Measurements from ENCODE around the gene LY86. TPM values are rescaled to one million over a fixed set of nuclear protein-coding genes. Genes with fewer than 3 reads are reported as not detected.

The LY86 gene
- total RNA-seq, 2 donors from 2014 or later, result 0.91 to 1.3 TPM

DNA sequence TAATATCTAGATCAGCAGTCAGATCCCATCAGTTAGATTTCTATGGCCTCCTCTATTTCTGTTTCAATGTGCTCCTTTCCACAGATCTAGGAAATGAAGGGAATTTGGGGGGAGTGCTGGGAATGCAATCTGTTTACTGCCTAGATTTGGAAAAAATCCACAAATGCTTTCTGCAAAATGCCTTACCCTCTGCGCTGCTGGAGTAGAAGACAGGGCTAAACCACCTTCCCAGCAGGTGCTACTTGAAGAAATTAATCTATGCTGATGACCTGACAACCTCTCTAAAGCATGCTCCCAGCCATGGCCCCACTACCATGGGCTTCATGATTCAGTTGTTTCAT, 46.2 kb downstream of the LY86 start:
- Histone ChIP-seq H3K27me3 (no peaks in the 10 kb centered on the region), H3K9me3 (no peaks in the 10 kb centered on the region), H3K36me3 (no peaks in the 10 kb centered on the region), H3K9ac (ENCODE audit: low read depth in 2 of 2, low read length in 2 of 2) (no peak overlapping the region), H3K4me3 (no peak overlapping the region), H3K4me1 (no peaks in the 10 kb centered on the region), H3K27ac (no peak overlapping the region)
- intact Hi-C loops (cut with DNase I), result no loop called here
- TF ChIP-seq, protein P1, sequence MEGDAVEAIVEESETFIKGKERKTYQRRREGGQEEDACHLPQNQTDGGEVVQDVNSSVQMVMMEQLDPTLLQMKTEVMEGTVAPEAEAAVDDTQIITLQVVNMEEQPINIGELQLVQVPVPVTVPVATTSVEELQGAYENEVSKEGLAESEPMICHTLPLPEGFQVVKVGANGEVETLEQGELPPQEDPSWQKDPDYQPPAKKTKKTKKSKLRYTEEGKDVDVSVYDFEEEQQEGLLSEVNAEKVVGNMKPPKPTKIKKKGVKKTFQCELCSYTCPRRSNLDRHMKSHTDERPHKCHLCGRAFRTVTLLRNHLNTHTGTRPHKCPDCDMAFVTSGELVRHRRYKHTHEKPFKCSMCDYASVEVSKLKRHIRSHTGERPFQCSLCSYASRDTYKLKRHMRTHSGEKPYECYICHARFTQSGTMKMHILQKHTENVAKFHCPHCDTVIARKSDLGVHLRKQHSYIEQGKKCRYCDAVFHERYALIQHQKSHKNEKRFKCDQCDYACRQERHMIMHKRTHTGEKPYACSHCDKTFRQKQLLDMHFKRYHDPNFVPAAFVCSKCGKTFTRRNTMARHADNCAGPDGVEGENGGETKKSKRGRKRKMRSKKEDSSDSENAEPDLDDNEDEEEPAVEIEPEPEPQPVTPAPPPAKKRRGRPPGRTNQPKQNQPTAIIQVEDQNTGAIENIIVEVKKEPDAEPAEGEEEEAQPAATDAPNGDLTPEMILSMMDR (IDR thresholded peaks at IDR 0.05), result no peak
- no peak for DNase-seq

GRCh38 chr6:6635291-6635690, 46.8 kb downstream of the LY86 start:
- Histone ChIP-seq H3K4me3 (no peak overlapping the region), H3K27ac (no peak overlapping the region), H3K27me3 (no peaks in the 10 kb centered on the region), H3K36me3 (no peaks in the 10 kb centered on the region), H3K9me3 (no peaks in the 10 kb centered on the region), H3K9ac (ENCODE audit: low read depth in 2 of 2, low read length in 2 of 2) (no peak overlapping the region), H3K4me1 (no peaks in the 10 kb centered on the region)
- DNase-seq, result no peak
- TF ChIP-seq, protein P1 (IDR thresholded peaks at IDR 0.05), result no peak
- intact Hi-C loops (cut with DNase I), result no loop called here

- DNase-seq, result no peak
- H3K9ac ChIP-seq (ENCODE audit: low read depth in 2 of 2, low read length in 2 of 2), result no peak overlapping the region
- H3K9me3 ChIP-seq, result no peaks in the 10 kb centered on the region
- intact Hi-C loops (cut with DNase I), result no loop called here
- no peak overlapping the region for H3K4me3 ChIP-seq
- TF ChIP-seq, protein P1 (IDR thresholded peaks at IDR 0.05), result no peak
- H3K4me1 ChIP-seq, result no peaks in the 10 kb centered on the region
- H3K36me3 ChIP-seq, result no peaks in the 10 kb centered on the region
- H3K27ac ChIP-seq, result no peak overlapping the region
- H3K27me3 ChIP-seq, result no peaks in the 10 kb centered on the region
Observed at GRCh38 chr6:6635869-6636268, 47.3 kb downstream of the LY86 start.

DNA sequence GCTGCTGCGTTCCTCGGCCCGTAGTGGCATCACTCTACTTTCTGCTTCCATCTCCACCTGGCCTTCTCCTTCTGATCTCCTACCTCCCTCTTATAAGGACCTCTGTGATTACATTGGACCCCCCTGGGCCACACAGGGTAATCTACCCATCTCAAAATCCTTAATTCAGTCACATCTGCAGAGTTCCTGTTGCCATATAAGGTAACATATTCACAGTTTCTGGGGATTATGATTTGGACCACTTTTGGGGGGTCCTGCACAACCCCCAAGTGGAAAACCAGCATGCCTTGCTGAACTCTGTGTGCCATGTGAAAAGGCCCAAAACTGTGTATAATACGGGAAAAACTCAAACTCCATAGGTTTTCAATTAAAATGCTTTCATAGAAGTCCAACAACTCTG, 51.1 kb downstream of the LY86 start:
- TF ChIP-seq, protein P1 (IDR thresholded peaks at IDR 0.05), result no peak
- Histone ChIP-seq H3K9ac (ENCODE audit: low read depth in 2 of 2, low read length in 2 of 2) (no peak overlapping the region), H3K9me3 (no peaks in the 10 kb centered on the region), H3K4me3 (no peak overlapping the region), H3K36me3 (no peaks in the 10 kb centered on the region), H3K27me3 (no peaks in the 10 kb centered on the region), H3K27ac (no peak overlapping the region), H3K4me1 (no peaks in the 10 kb centered on the region)
- intact Hi-C loops (cut with DNase I), result no loop called here
- DNase-seq, result no peak

DNA sequence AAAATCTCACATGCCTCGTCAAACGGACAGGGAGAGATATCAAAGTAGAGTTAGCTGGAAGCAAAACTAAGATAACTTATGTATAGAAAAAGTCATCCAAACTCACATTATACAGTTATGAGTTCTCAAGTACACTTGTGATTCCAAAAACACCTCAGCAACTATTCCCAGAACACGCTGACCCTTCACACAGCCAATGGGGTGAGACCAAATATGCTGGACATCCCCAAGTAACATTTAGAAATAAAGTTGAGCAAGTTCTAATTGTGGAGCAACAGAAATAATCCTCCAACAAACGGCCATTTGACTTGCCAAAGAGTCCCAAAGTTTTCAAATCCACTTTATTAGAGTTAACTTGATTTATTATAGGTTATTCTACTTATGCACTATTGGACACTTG, 52.4 kb downstream of the LY86 start:
- TF ChIP-seq, protein P1 (IDR thresholded peaks at IDR 0.05), result no peak
- DNase-seq, result no peak
- no peak overlapping the region for H3K27ac ChIP-seq
- intact Hi-C loops (cut with DNase I), result no loop called here
- no peaks in the 10 kb centered on the region for H3K27me3 ChIP-seq
- H3K4me1 ChIP-seq, result no peaks in the 10 kb centered on the region
- H3K9ac ChIP-seq (ENCODE audit: low read depth in 2 of 2, low read length in 2 of 2), result no peak overlapping the region
- H3K9me3 ChIP-seq, result no peaks in the 10 kb centered on the region
- no peaks in the 10 kb centered on the region for H3K36me3 ChIP-seq
- no peak overlapping the region for H3K4me3 ChIP-seq

GRCh38 chr6:6643398-6643797, 54.9 kb downstream of the LY86 start:
- Histone ChIP-seq H3K36me3 (no peaks in the 10 kb centered on the region), H3K4me1 (no peaks in the 10 kb centered on the region), H3K27me3 (no peaks in the 10 kb centered on the region), H3K27ac (no peak overlapping the region), H3K4me3 (no peak overlapping the region), H3K9ac (ENCODE audit: low read depth in 2 of 2, low read length in 2 of 2) (no peak overlapping the region), H3K9me3 (no peaks in the 10 kb centered on the region)
- TF ChIP-seq, protein P1 (IDR thresholded peaks at IDR 0.05), result no peak
- no peak for DNase-seq
- intact Hi-C loops (cut with DNase I), result no loop called here
